KMS-11 (cell line): Measurements from ENCODE around the gene GALNT2.

Experiments
- H2AFZ ChIP-seq: fragments of 200-600 bp; sonication (generic); 2 replicates; pipeline ENCODE4 v1.6.1; 2016; ENCODE audit warnings: antibody characterized with exemption, mixed run types, low read depth
- H3K27ac ChIP-seq: fragments of 200-600 bp; sonication (generic); 2 replicates; pipeline ENCODE4 v1.6.1; 2016; ENCODE audit warnings: mild to moderate bottlenecking, mixed run types
- H3K27me3 ChIP-seq: fragments of 200-600 bp; sonication (generic); 2 replicates; pipeline ENCODE4 v1.6.1; 2017; ENCODE audit warnings: mild to moderate bottlenecking, low read depth, mixed run types, moderate library complexity; ENCODE audit not compliant: insufficient read depth
- H3K36me3 ChIP-seq: fragments of 200-600 bp; sonication (generic); 2 replicates; pipeline ENCODE4 v1.6.1; 2017; ENCODE audit warnings: mild to moderate bottlenecking, mixed run types; ENCODE audit not compliant: insufficient read depth
- H3K4me1 ChIP-seq: fragments of 200-600 bp; sonication (generic); 2 replicates; pipeline ENCODE4 v1.6.1; 2016; ENCODE audit warnings: mild to moderate bottlenecking, low read depth, mixed run types; ENCODE audit not compliant: poor library complexity, severe bottlenecking
- H3K4me2 ChIP-seq: fragments of 200-600 bp; sonication (generic); 2 replicates; pipeline ENCODE4 v1.7.0; 2016; ENCODE audit warnings: mild to moderate bottlenecking, mixed run types
- H3K4me3 ChIP-seq: fragments of 200-600 bp; sonication (generic); IDR thresholded peaks from 2 replicates; pipeline ENCODE4 v1.6.1; 2017; ENCODE audit warnings: low read depth, low read length, mixed read lengths; ENCODE audit not compliant: insufficient read depth
- H3K79me2 ChIP-seq: fragments of 200-600 bp; sonication (generic); 2 replicates; pipeline ENCODE4 v1.6.1; 2016; ENCODE audit warnings: low read depth, mixed run types; ENCODE audit not compliant: insufficient read depth
- H3K9ac ChIP-seq: fragments of 200-600 bp; sonication (generic); 2 replicates; pipeline ENCODE4 v1.6.1; 2016; ENCODE audit warnings: mild to moderate bottlenecking, mixed run types
- H4K20me1 ChIP-seq: fragments of 200-600 bp; sonication (generic); 2 replicates; pipeline ENCODE4 v1.6.1; 2016; ENCODE audit warnings: mild to moderate bottlenecking, mixed run types; ENCODE audit not compliant: insufficient read depth
- CTCF ChIP-seq: fragments of 200-600 bp; sonication (generic); conservative IDR thresholded peaks from 2 replicates; pipeline ENCODE4 v1.6.1; 2017; ENCODE audit warnings: low read depth, mild to moderate bottlenecking, antibody characterized with exemption, low read length, moderate library complexity, mixed read lengths

GALNT2 gene

GRCh38 chr1:230236301-230237008 is 169.4 kb downstream of the GALNT2 start:
- no peak overlapping the region for H3K9ac ChIP-seq
- H3K4me1 ChIP-seq = no peaks in the 10 kb centered on the region
- no peak overlapping the region for H3K4me2 ChIP-seq
- H4K20me1 ChIP-seq = no peaks in the 10 kb centered on the region; the same call in 1 of the 2 replicates
- H3K36me3 ChIP-seq = no peaks in the 10 kb centered on the region
- TF ChIP-seq CTCF = no peak
- H3K79me2 ChIP-seq = no peaks in the 10 kb centered on the region
- H3K4me3 ChIP-seq = no peak overlapping the region
- H3K27me3 ChIP-seq = no peaks in the 10 kb centered on the region
- no peak overlapping the region for H2AFZ ChIP-seq
- no peak overlapping the region for H3K27ac ChIP-seq

- H3K4me2 ChIP-seq = no peak overlapping the region
- H3K4me1 ChIP-seq = no peaks in the 10 kb centered on the region
- H3K4me3 ChIP-seq = no peak overlapping the region
- H2AFZ ChIP-seq = no peak overlapping the region
- no peak overlapping the region for H3K9ac ChIP-seq
- no peak for TF ChIP-seq CTCF
- H3K36me3 ChIP-seq = no peaks in the 10 kb centered on the region
- no peaks in the 10 kb centered on the region; the same call in 1 of the 2 replicates for H4K20me1 ChIP-seq
- no peak overlapping the region for H3K27ac ChIP-seq
- no peaks in the 10 kb centered on the region for H3K27me3 ChIP-seq
- no peaks in the 10 kb centered on the region for H3K79me2 ChIP-seq
Observed at GRCh38 chr1:230237009-230237370, 170.0 kb downstream of the GALNT2 start.

GRCh38 chr1:230237805-230238204 is 170.8 kb downstream of the GALNT2 start:
- no peak for TF ChIP-seq CTCF
- H4K20me1 ChIP-seq = no peaks in the 10 kb centered on the region; the same call in 1 of the 2 replicates
- no peaks in the 10 kb centered on the region for H3K79me2 ChIP-seq
- no peak overlapping the region for H3K9ac ChIP-seq
- H3K4me3 ChIP-seq = no peak overlapping the region
- no peak overlapping the region for H3K4me2 ChIP-seq
- no peak overlapping the region for H2AFZ ChIP-seq
- H3K27ac ChIP-seq = no peak overlapping the region
- H3K36me3 ChIP-seq = no peaks in the 10 kb centered on the region
- H3K27me3 ChIP-seq = no peaks in the 10 kb centered on the region
- no peaks in the 10 kb centered on the region for H3K4me1 ChIP-seq

- no peaks in the 10 kb centered on the region for H3K79me2 ChIP-seq
- no peaks in the 10 kb centered on the region for H3K36me3 ChIP-seq
- no peak overlapping the region for H3K9ac ChIP-seq
- no peak overlapping the region for H3K4me2 ChIP-seq
- no peak overlapping the region for H3K27ac ChIP-seq
- H2AFZ ChIP-seq = no peak overlapping the region
- H3K27me3 ChIP-seq = no peaks in the 10 kb centered on the region
- no peak for TF ChIP-seq CTCF
- H3K4me1 ChIP-seq = no peaks in the 10 kb centered on the region
- no peaks in the 10 kb centered on the region; the same call in 1 of the 2 replicates for H4K20me1 ChIP-seq
- H3K4me3 ChIP-seq = no peak overlapping the region
Observed at GRCh38 chr1:230240446-230241086, 173.5 kb downstream of the GALNT2 start.
